NCI-H1436 (cell line): Measurements from ENCODE around the gene KRT34.

Experiments used
- DNase-seq: peaks from one replicate; lab custom pipeline; 2025; lab: John Stamatoyannopoulos, UW

KRT34 gene

GRCh38 chr17:41332239-41332638, 49.9 kb downstream of the KRT34 start:
- no peak for DNase-seq

DNA sequence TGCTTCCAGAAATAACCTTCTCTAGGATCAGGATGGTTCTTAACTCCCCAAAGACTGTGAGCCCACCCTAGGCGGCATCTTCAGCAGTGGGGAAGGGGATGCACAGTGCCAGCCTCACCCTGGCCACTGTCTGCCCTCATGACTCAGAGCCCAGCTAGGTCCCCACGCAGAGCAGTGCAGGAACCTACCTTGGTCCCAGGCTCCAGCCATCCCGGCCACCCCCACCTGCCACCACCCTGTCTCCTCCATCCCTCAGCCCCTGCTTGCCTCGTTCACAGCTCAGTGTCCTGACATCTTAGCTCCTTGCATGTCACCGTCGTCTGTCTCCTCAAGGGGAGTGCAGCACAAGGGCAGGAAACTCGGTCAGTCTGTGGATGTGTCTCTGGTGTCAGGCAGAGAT, 50.5 kb downstream of the KRT34 start:
- no peak for DNase-seq

GRCh38 chr17:41329279-41329948, 52.7 kb downstream of the KRT34 start:
- peak; percentile 65 for DNase-seq

GRCh38 chr17:41328207-41328606, 53.9 kb downstream of the KRT34 start:
- no peak for DNase-seq
